Ishikawa (cell line): ENCODE measurements around the gene EXOSC6.

Experiments used
- CEBPB ChIP-seq: IDR thresholded peaks from 2 replicates; pipeline ENCODE4 v1.6.1; 2012
- CREB1 ChIP-seq: IDR thresholded peaks from 2 replicates; pipeline ENCODE4 v1.6.1; 2012; ENCODE audit warnings: low read depth
- EGR1 ChIP-seq: IDR thresholded peaks from 2 replicates; pipeline ENCODE4 v1.6.1; 2012
- EP300 ChIP-seq: IDR thresholded peaks from 2 replicates; pipeline ENCODE4 v1.6.1; 2012; ENCODE audit warnings: borderline replicate concordance
- MAX ChIP-seq: IDR thresholded peaks from 2 replicates; pipeline ENCODE4 v1.6.1; 2012
- RAD21 ChIP-seq: IDR thresholded peaks from 2 replicates; pipeline ENCODE4 v1.6.1; 2012; ENCODE audit warnings: low read depth
- REST ChIP-seq: IDR thresholded peaks from 2 replicates; pipeline ENCODE4 v1.6.1; 2012; ENCODE audit warnings: low read depth, mild to moderate bottlenecking
- TAF1 ChIP-seq: IDR thresholded peaks from 2 replicates; pipeline ENCODE4 v1.6.1; 2012; ENCODE audit warnings: low read depth, mild to moderate bottlenecking
- TCF12 ChIP-seq: IDR thresholded peaks from 2 replicates; pipeline ENCODE4 v1.6.1; 2012; ENCODE audit warnings: low read depth
- TEAD4 ChIP-seq: IDR thresholded peaks from 2 replicates; pipeline ENCODE4 v1.6.1; 2012
- USF1 ChIP-seq: IDR thresholded peaks from 2 replicates; pipeline ENCODE4 v1.6.1; 2012
- YY1 ChIP-seq: IDR thresholded peaks from 2 replicates; pipeline ENCODE4 v1.6.1; 2012; ENCODE audit warnings: low read depth
- ZBTB7A ChIP-seq: IDR thresholded peaks from 2 replicates; pipeline ENCODE4 v1.6.1; 2012; ENCODE audit warnings: low read depth

- TF ChIP-seq REST = no peak
- TF ChIP-seq EP300 = no peak
- TF ChIP-seq TAF1 = peak; percentile 94
- no peak for TF ChIP-seq RAD21
- peak; percentile 73 for TF ChIP-seq MAX
- TF ChIP-seq ZBTB7A = peak; percentile 56; the same call in 1 of the 2 replicates
- TF ChIP-seq CEBPB = peak; percentile 69; the same call in 1 of the 2 replicates
- TF ChIP-seq USF1 = peak; percentile 87
- no peak for TF ChIP-seq TEAD4
- no peak for TF ChIP-seq YY1
- TF ChIP-seq TCF12 = 0 out of 2 replicates have a peak, but pooled peaks have one; percentile 11
- TF ChIP-seq CREB1 = peak; percentile 52; the same call in 1 of the 2 replicates
- no peak for TF ChIP-seq EGR1
Observed at GRCh38 chr16:70289229-70290094, 37.7 kb upstream of the EXOSC6 start, which contains the start of gene AARS1.
